B cell (primary cell): Measurements from ENCODE around the gene FXR2. TPM values are rescaled to one million over a fixed set of nuclear protein-coding genes. Genes with fewer than 3 reads are reported as not detected.

Source experiments
- ATAC-seq: fragments of 200-7000 bp; cut with Tn5 transposase; one replicate; pipeline ENCODE4 v1.10.0; 2021; ENCODE audit warnings: low read depth, mild to moderate bottlenecking, moderate number of reproducible peaks, moderate library complexity
- CTCF ChIA-PET: fragments of 350-600 bp; sonication (Branson Sonifier 250); formaldehyde crosslinking; loops from one replicate; lab custom pipeline; 2021; ENCODE audit warnings: antibody characterized with exemption, inconsistent platforms; lab: Charles Lee
- POLR2A ChIA-PET: fragments of 350-600 bp; sonication (Branson Sonifier 250); formaldehyde crosslinking; loops from one replicate; lab custom pipeline; 2021; ENCODE audit warnings: antibody characterized with exemption; lab: Charles Lee
- DNase-seq: peaks from one replicate; pipeline ENCODE4 v3.0.0; 2013
- H2AFZ ChIP-seq: 2 replicates; pipeline ENCODE4 v1.6.1; 2012; ENCODE audit warnings: mild to moderate bottlenecking, low read depth, low read length; ENCODE audit not compliant: insufficient read depth, poor library complexity, severe bottlenecking
- H3K27ac ChIP-seq, 2 donors: 1 replicate in 1 of 2; 2 replicates in 1 of 2; pipeline ENCODE4 v1.5.1; 2012 to 2013; ENCODE audit warnings: low read length in 2 of 2, mild to moderate bottlenecking in 2 of 2, moderate library complexity in 1 of 2
- H3K27me3 ChIP-seq, 4 experiments: fragments of 200-600 bp in 1 of 4; sonication (generic) in 1 of 4; replicated peaks in 1 of 4; 1 replicate in 2 of 4; 2 replicates in 2 of 4; pipeline versions ENCODE4 v1.6.1 to v1.7.0; 2013 to 2016; ENCODE audit warnings: low read length in 3 of 4, mild to moderate bottlenecking in 2 of 4, mixed read lengths in 1 of 4, moderate library complexity in 1 of 4; ENCODE audit not compliant: insufficient read depth in 4 of 4, control insufficient read depth in 3 of 4; ENCODE audit errors: control extremely low read depth in 1 of 4
- H3K36me3 ChIP-seq, 2 experiments: replicated peaks in 1 of 2; 1 replicate in 1 of 2; 2 replicates in 1 of 2; pipeline versions ENCODE4 v1.6.1 to v1.7.1; 2013; ENCODE audit warnings: low read length in 1 of 2; ENCODE audit not compliant: insufficient read depth in 2 of 2, control insufficient read depth in 1 of 2; ENCODE audit errors: control extremely low read depth in 1 of 2, extremely low read depth in 1 of 2
- H3K4me1 ChIP-seq, 2 donors: fragments of 200-600 bp in 1 of 2; sonication (generic) in 1 of 2; 1 replicate in 1 of 2; 2 replicates in 1 of 2; pipeline versions ENCODE4 v1.5.1 to v1.6.1; 2013 to 2017; ENCODE audit warnings: low read length in 2 of 2; ENCODE audit not compliant: control insufficient read depth in 2 of 2, insufficient read depth in 2 of 2
- H3K4me2 ChIP-seq: replicated peaks from 2 replicates; pipeline ENCODE3; 2012; ENCODE audit warnings: mild to moderate bottlenecking, low read depth, low read length; ENCODE audit not compliant: poor library complexity, severe bottlenecking
- H3K4me3 ChIP-seq, 5 experiments: fragments of 200-600 bp in 1 of 5; sonication (generic) in 1 of 5; 1 replicate in 3 of 5; 2 replicates in 2 of 5; pipeline versions ENCODE4 v1.5.1 to v1.7.0; 2011 to 2016; ENCODE audit warnings: low read length in 4 of 5, mild to moderate bottlenecking in 4 of 5, low read depth in 2 of 5, control low read depth in 1 of 5, moderate library complexity in 1 of 5; ENCODE audit not compliant: insufficient read depth in 1 of 5; ENCODE audit errors: control extremely low read depth in 1 of 5, extremely low read depth in 1 of 5
- H3K79me2 ChIP-seq: fragments of 200-600 bp; sonication (generic); one replicate; pipeline ENCODE4 v1.6.0; 2016; ENCODE audit warnings: low read length; ENCODE audit not compliant: control insufficient read depth, insufficient read depth
- H3K9ac ChIP-seq: fragments of 200-600 bp; sonication (generic); 2 replicates; pipeline ENCODE4 v1.6.1; 2017; ENCODE audit warnings: mild to moderate bottlenecking, low read length, moderate library complexity
- H3K9me3 ChIP-seq, 3 donors: one replicate each; pipeline versions ENCODE4 v1.6.1 to v1.7.1; 2013; ENCODE audit warnings: low read length in 2 of 3; ENCODE audit not compliant: control insufficient read depth in 2 of 3, insufficient read depth in 1 of 3; ENCODE audit errors: control extremely low read depth in 1 of 3
- H4K20me1 ChIP-seq: 2 replicates; pipeline ENCODE4 v1.6.0; 2012; ENCODE audit warnings: mild to moderate bottlenecking, low read length; ENCODE audit not compliant: insufficient read depth, control insufficient read depth, poor library complexity, severe bottlenecking
- H3K27ac Mint-ChIP-seq: one replicate; pipeline ENCODE4 v1.8.0; 2021; ENCODE audit warnings: mixed read lengths
- H3K27me3 Mint-ChIP-seq: one replicate; pipeline ENCODE4 v1.8.0; 2021; ENCODE audit warnings: mixed read lengths
- H3K4me1 Mint-ChIP-seq: one replicate; pipeline ENCODE4 v1.8.0; 2021; ENCODE audit warnings: mixed read lengths
- H3K4me3 Mint-ChIP-seq: one replicate; pipeline ENCODE4 v1.8.0; 2021; ENCODE audit warnings: mixed read lengths
- H3K9me3 Mint-ChIP-seq: one replicate; pipeline ENCODE4 v1.8.0; 2022; ENCODE audit warnings: mixed read lengths; ENCODE audit not compliant: insufficient read depth
- CTCF ChIP-seq: fragments of 200-600 bp; IDR thresholded peaks from one replicate; pipeline ENCODE4 v1.8.0; 2022; ENCODE audit warnings: antibody characterized with exemption, mild to moderate bottlenecking
- EZH2 ChIP-seq: IDR thresholded peaks from 2 replicates; pipeline ENCODE4 v1.6.1; 2012; ENCODE audit warnings: borderline replicate concordance, low read depth, mild to moderate bottlenecking, moderate library complexity, low read length; ENCODE audit not compliant: insufficient read depth, poor library complexity, severe bottlenecking
- WGBS: methylation state at CpG from one replicate; pipeline ENCODE4 v1.1.5; 2013; ENCODE audit warnings: missing lambda C conversion rate; ENCODE audit not compliant: insufficient coverage; 5-methylcytosine and 5-hydroxymethylcytosine counted together
- intact Hi-C: fragments of 100-400 bp; cut with micrococcal nuclease; formaldehyde crosslinking; loops from one replicate; pipeline ENCODE4 v1.10.0; 2022
- polyA plus RNA-seq: library from polyadenylated mRNA; depleted of rRNA; stranded (reverse); fragments of >200 nt; gene quantifications from 2 replicates; pipeline ENCODE4 v1.2.3, GENCODE V29; 2012
- total RNA-seq, 2 donors: library from RNA; stranded (reverse); fragments of 120-200 nt in 1 of 2; gene quantifications; 1 replicate in 1 of 2; 2 replicates in 1 of 2; pipeline versions ENCODE4 v1.2.3 to v1.2.4, GENCODE V29; 2013 to 2022

The FXR2 gene
- total and polyA plus RNA-seq, 2 donors (not counting 1 experiment from before 2014, with no cell fraction given) = 37.2 to 45.8 TPM

GRCh38 chr17:7586673-7587419 is 27.9 kb downstream of the FXR2 start:
- POLR2A ChIA-PET = interaction anchor here (0.5 kb wide), 1 partner anchor 319 kb away, joined by 3 read pairs; no protein-coding TSS in a partner anchor
- no peak for DNase-seq
- H4K20me1 ChIP-seq = no peaks in the 10 kb centered on the region
- WGBS = 88% methylated on average over 6 of the region's 9 CpGs
- Mint-ChIP-seq H3K4me3 (no peak overlapping the region), H3K27ac (no peak overlapping the region), H3K4me1 (peaks cover 30% of the 10 kb centered on the region), H3K27me3 (no peaks in the 10 kb centered on the region), H3K9me3 (no peaks in the 10 kb centered on the region)
- peaks cover 37% of the 10 kb centered on the region for H3K79me2 ChIP-seq
- no peaks in the 10 kb centered on the region for H3K9me3 ChIP-seq
- H3K4me2 ChIP-seq = no peak overlapping the region
- no peaks in the 10 kb centered on the region for H3K27me3 ChIP-seq
- peaks cover 24 to 41% of the 10 kb centered on the region in 2 donors for H3K4me1 ChIP-seq
- H3K9ac ChIP-seq = no peak overlapping the region
- no peak overlapping the region for H2AFZ ChIP-seq
- CTCF ChIA-PET = interaction anchor here (0.6 to 7.9 kb wide), 11 partner anchors 11 to 541 kb away, joined by 3 to 111 read pairs (median 4); partner anchors contain the start of genes SENP3, TMEM95 and TNFSF13
- TF ChIP-seq CTCF = no peak
- no peak for TF ChIP-seq EZH2
- H3K4me3 ChIP-seq = no peak overlapping the region
- intact Hi-C loops = loop anchor here (10.0 kb wide), 1 partner anchor 542 kb away; the partner anchor contains the start of gene SLC16A11
- ATAC-seq = no peak
- peaks cover 0 to 24% of the 10 kb centered on the region in 2 experiments for H3K36me3 ChIP-seq
- no peak overlapping the region for H3K27ac ChIP-seq
